Activated T-helper 2 cell treated with anti-CD3 and anti-CD28 coated beads, Interferon-gamma antibody, Interleukin-2, Interleukin-4, amounts not matched to agents 10 μg/mL and 5 μg/mL and 100 μg/mL, durations not matched to agents 14 hours and 24 hours and 36 hours (primary cell): ENCODE results near the gene PPP4R3A. TPM values are rescaled to one million over a fixed set of nuclear protein-coding genes. Genes with fewer than 3 reads are reported as not detected.

Experiments
- DNase-seq: peaks from one replicate; pipeline ENCODE4 v3.0.0; 2021; ENCODE audit warnings: low spot score
- H3K27ac Mint-ChIP-seq: one replicate; pipeline ENCODE4 v1.8.0; 2021; ENCODE audit warnings: mixed read lengths
- H3K27me3 Mint-ChIP-seq: one replicate; pipeline ENCODE4 v1.8.0; 2021; ENCODE audit warnings: low read depth, mixed read lengths
- H3K36me3 Mint-ChIP-seq: one replicate; pipeline ENCODE4 v1.8.0; 2021; ENCODE audit warnings: low read depth, mixed read lengths
- H3K4me1 Mint-ChIP-seq: one replicate; pipeline ENCODE4 v1.8.0; 2021; ENCODE audit warnings: low read depth, mixed read lengths
- H3K4me3 Mint-ChIP-seq: one replicate; pipeline ENCODE4 v1.8.0; 2021; ENCODE audit warnings: low read depth, mild to moderate bottlenecking, moderate library complexity, mixed read lengths
- H3K9me3 Mint-ChIP-seq: one replicate; pipeline ENCODE4 v1.8.0; 2021; ENCODE audit warnings: mixed read lengths
- intact Hi-C: fragments of 100-400 bp; cut with micrococcal nuclease; formaldehyde crosslinking; loops from one replicate; pipeline ENCODE4 v1.15.1; 2023
- total RNA-seq: library from RNA; stranded (reverse); gene quantifications from 2 replicates; pipeline ENCODE4 v1.2.3, GENCODE V29; 2022

The PPP4R3A gene
- total RNA-seq, 1 donor from 2014 or later: 121 TPM

DNA sequence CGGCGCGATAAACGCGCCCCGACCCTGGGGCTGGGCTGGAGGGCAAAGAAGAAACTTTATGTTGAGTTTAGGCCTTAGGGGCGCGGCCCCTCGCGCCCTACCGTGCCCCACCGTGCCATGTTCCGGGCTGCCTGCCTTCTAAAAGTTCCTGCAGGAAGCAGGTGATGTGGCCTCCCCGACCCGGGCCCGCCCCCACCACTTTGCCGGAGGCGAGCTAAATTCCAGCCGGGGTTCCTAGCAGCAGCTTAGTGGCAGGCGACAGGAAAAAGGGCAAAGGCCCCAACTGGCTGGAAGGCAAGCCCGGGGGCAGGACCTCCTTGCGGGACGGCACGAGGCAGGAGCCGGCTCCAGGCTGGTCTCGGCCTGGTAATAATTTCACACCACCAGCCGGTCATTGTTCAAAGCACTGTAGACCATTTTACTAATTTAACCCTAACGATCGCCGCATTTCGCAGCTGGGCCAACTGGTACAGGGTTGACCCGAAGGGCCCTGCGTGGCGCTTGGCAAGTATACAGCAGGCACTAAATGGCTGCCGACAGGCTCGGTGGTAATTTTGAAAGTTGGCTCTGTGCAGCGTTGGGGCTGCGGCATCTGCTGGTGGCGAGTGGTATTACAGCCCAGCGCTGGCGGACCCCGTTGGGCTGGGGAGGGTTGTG lies 91.6 kb downstream of the PPP4R3A start:
- intact Hi-C loops: loop anchor here (1.0 to 10.0 kb wide), 6 partner anchors 92 to 446 kb away; partner anchors contain the start of genes PPP4R3A, RPS6KA5 and TC2N
- Mint-ChIP-seq H3K36me3 (peaks cover 26% of the 10 kb centered on the region), H3K4me1 (peaks cover 36% of the 10 kb centered on the region), H3K27ac (peak overlapping the region; percentile 85), H3K4me3 (peak overlapping the region; percentile 67), H3K9me3 (no peaks in the 10 kb centered on the region), H3K27me3 (no peaks in the 10 kb centered on the region)
- DNase-seq: peak; percentile 75

DNA sequence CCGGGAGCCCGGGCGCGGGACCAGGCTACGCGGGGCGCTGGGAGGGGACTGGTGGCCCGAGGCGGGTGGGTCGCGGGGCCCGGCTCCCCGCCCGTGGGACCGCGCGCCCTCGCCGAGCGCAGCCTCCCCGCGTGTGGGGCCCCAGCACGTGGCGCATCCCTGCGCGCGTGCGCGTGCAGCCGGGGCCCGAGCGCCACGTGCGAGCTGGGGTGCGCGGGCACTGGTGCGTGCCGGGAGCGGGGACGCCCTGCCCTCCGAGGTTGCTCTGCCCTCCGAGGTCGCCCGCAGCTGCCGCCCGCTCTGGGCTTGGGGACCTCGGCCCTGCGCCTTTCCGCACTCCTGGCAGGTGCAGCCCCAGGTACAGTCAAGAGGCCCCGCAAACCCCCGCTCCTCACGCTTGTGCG lies 92.1 kb downstream of the PPP4R3A start:
- Mint-ChIP-seq H3K36me3 (peaks cover 31% of the 10 kb centered on the region), H3K27me3 (no peaks in the 10 kb centered on the region), H3K9me3 (no peaks in the 10 kb centered on the region), H3K27ac (peak overlapping the region; percentile 85), H3K4me3 (peak overlapping the region; percentile 37), H3K4me1 (peaks cover 41% of the 10 kb centered on the region)
- no peak for DNase-seq
- intact Hi-C loops: loop anchor here (1.0 to 10.0 kb wide), 7 partner anchors 93 to 447 kb away; partner anchors contain the start of genes PPP4R3A, RPS6KA5 and TC2N

DNA sequence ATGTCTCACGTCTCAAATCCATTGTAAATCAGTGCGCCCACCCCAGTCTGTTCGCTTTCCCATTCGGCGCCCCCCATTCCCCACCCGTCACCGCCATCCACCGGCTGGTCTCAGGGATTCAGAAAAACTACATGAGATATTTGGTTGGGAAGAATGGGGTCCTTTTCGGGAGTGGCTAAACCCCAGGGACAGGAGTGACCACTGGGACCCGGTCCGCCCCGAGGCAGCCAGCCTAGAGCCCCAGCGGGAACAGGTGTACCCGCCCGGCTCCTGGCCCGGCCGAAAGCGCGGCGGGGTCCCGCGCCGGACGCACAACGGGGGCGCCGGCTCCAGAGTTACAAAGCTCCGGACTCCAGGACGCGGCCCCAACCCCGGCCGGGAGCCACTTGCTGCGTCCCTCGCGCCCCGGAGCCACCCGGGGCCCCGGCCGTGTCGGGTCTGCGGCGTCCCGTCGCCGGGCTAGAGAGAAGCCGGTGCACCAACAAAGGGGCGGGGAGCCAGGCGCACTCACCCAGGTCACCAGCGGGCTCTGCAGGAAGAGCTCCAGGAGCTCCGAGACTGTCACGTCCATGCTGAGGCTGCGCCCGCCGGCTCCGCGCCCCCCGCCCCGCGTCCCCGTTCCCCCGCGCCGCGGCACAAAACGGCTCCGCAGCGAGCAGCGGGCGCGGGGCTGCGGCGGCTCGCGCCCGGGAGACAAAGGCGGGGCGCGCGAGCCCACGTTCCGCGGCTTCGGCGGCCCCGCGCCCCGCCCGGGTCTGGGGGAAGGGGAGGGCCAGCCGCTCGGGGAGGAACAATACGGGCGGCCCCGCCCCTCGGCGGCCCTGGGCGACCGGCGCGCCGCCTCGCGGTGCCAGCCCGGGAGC lies 92.8 kb downstream of the PPP4R3A start, which contains the start of gene CCDC88C:
TSS of gene CCDC88C (minus strand) at position 701 of the 863 bp plus-strand sequence. CDS start at position 571, 130 bp downstream.
- H3K27me3 Mint-ChIP-seq: no peaks in the 10 kb centered on the region
- peak within 1 kb of the TSS; percentile 96 for H3K4me3 Mint-ChIP-seq
- peak within 1 kb of the TSS; percentile 99 for H3K27ac Mint-ChIP-seq
- H3K9me3 Mint-ChIP-seq: no peaks in the 10 kb centered on the region
- H3K36me3 Mint-ChIP-seq: peaks cover 36% of the 10 kb centered on the region
- DNase-seq: peak; percentile 79
- intact Hi-C loops: loop anchor here (2.0 to 10.0 kb wide), 5 partner anchors 115 to 447 kb away; partner anchors contain the start of genes RPS6KA5 and TC2N
- H3K4me1 Mint-ChIP-seq: peaks cover 47% of the 10 kb centered on the region

DNA sequence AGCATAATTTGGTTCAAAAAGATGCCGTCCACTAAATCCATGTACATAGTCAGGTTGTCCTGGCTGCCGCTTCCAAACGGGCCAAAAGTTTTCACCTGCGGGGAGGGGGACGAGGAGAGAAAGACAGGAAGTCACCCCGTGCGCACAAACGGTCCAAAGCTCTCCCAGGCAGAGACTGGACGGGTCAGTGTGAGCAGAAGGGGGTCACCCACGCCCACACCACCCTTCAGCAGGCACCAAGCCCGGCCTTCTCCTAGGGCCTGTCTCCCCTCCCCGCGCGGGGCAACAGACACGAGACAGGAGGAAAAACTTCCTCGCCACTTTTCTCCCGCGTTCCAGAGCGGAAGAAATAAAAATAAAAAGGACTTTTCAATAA lies 93.4 kb downstream of the PPP4R3A start:
- peak overlapping the region; percentile 96 for H3K4me3 Mint-ChIP-seq
- intact Hi-C loops: loop anchor here (1.0 to 10.0 kb wide), 8 partner anchors 43 to 448 kb away; partner anchors contain the start of genes RPS6KA5 and TC2N
- peaks cover 39% of the 10 kb centered on the region for H3K36me3 Mint-ChIP-seq
- peaks cover 49% of the 10 kb centered on the region for H3K4me1 Mint-ChIP-seq
- H3K27ac Mint-ChIP-seq: peak overlapping the region; percentile 99
- H3K27me3 Mint-ChIP-seq: no peaks in the 10 kb centered on the region
- no peak for DNase-seq
- H3K9me3 Mint-ChIP-seq: no peaks in the 10 kb centered on the region

DNA sequence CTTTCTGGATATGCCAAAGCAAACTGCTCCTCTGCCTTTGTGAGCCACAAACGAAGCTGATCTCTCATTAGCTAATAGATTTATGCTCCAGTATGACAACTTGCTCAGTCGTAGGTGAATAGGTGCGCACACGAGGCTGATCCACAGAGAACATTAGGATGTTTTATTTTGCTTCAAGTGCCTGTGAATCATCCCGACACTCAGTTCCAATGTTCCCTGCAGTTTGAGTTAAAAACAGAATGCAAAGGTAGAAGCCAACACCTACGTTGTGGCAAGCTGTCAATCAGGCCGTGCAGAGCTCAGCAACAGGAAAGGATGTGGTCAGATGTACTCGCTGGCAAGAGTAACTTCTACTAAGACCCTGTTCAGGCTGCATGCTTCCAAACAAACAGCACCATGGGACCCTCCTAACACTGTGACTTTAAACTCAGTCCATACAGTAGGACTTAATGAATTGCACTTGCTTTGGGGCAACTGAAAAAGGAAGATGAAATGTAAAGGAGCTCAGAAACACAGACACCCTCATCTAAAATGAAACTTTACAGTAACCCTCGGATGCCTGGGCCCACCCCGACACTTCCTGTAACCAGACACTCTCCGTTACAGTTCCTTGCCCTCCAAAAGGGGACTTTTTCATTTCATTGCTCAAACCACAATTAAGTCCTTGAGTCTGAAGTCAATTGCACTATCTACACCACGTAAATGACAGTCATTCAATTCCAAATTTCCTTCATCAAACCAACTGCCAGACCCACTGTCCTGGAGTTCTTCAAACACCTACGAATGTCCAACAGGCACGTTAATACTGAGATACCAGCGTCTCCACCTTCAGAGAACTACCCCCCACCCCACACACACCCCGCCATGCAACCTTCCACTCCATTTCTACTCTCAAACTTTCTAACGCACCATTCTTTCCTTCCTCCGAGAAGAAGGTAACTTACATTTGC lies 94.0 kb downstream of the PPP4R3A start:
- intact Hi-C loops: loop anchor here (1.0 to 10.0 kb wide), 8 partner anchors 43 to 449 kb away; partner anchors contain the start of genes RPS6KA5 and TC2N
- DNase-seq: peak; percentile 74
- Mint-ChIP-seq H3K4me1 (peaks cover 56% of the 10 kb centered on the region), H3K9me3 (no peaks in the 10 kb centered on the region), H3K27ac (peak overlapping the region; percentile 99), H3K4me3 (peak overlapping the region; percentile 96), H3K27me3 (no peaks in the 10 kb centered on the region), H3K36me3 (peaks cover 44% of the 10 kb centered on the region)

DNA sequence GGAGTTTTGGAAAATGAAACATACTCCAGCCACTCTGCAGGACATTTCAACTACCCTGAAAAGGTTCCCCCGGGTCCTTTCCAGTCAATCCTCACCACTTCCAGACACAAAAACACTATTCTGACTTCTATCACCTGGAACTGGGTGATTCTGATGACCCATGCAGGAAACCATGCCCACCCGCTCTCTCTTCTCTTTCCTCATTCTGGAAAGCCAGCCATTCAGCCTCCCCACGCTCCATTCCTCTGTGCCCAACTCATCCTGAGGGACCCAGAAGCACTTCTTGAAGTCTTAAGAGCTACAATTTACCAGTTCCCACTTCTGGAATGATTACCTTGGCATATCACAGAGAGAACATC lies 95.7 kb downstream of the PPP4R3A start:
- Mint-ChIP-seq H3K27ac (peak overlapping the region; percentile 99), H3K4me3 (peak overlapping the region; percentile 96), H3K36me3 (peaks cover 59% of the 10 kb centered on the region), H3K27me3 (no peaks in the 10 kb centered on the region), H3K4me1 (peaks cover 67% of the 10 kb centered on the region), H3K9me3 (no peaks in the 10 kb centered on the region)
- DNase-seq: no peak
- intact Hi-C loops: loop anchor here (10.0 kb wide), 1 partner anchor 450 kb away; the partner anchor contains the start of gene TC2N

DNA sequence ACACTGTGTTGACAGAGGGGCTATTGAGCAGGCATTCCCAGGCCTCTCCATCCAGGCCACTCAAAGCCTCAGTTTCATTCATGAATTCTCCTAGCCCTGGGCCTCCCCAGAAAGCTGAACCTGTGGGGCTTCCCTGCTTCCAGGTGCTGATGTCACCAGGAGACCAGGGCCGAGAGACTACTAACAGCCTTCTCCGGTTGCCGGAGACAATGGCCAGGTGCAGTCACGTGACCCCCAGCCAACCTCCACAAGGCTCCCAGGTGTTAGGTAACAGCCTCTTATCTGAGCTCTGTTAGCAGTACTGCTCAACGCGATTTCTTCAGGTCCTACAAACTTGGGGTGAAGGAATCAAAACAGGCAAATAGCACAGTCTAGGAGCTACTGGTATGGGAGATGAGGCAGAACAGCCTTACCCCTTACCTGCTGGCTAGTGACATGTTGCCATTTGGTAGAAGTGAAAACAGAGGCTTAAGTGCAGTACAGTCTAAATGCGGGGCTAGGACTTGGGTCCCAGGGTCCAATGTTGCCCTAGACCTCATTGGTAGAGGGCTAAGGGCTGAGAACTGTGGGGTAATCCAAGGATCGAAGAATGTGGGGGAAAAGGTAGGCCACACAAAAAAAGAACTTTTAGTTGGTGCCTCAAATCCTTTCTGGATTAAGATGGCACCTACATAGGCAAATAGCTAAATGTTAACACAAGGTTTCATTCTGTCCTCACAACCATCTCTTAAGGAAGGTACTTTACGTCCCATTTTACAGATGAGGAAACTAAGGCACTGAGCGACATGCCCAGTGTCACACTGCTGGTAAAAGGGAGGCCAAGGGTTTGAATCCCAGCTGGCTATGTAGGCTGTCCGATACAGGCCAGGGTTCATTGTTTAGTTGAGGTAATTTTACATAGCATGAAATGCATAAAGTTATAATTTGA lies 96.3 kb downstream of the PPP4R3A start:
- no peaks in the 10 kb centered on the region for H3K9me3 Mint-ChIP-seq
- H3K4me3 Mint-ChIP-seq: peak overlapping the region; percentile 96
- H3K36me3 Mint-ChIP-seq: peaks cover 61% of the 10 kb centered on the region
- no peak for DNase-seq
- H3K27me3 Mint-ChIP-seq: no peaks in the 10 kb centered on the region
- peaks cover 63% of the 10 kb centered on the region for H3K4me1 Mint-ChIP-seq
- intact Hi-C loops: loop anchor here (10.0 kb wide), 1 partner anchor 451 kb away; the partner anchor contains the start of gene TC2N
- peak overlapping the region; percentile 99 for H3K27ac Mint-ChIP-seq

DNA sequence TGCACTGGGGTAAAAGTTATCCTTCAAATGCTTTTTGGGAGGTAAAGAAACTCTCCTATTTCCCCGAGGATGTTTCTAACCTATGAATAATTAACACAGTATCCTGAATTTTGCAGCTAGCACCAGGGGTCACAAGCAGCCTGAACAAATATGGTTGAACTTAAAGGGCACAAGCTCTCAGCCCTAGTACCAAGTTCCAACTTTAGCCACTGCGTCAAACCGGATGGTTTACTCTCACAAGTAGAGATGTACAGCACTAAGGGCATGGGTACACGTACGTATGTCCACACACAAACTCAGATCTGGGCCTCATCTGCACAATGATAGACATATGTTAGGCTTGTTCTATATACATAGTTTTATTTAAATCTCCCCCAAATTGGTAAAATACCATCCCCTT lies 97.2 kb downstream of the PPP4R3A start:
- intact Hi-C loops: loop anchor here (10.0 kb wide), 1 partner anchor 452 kb away; the partner anchor contains the start of gene TC2N
- H3K27ac Mint-ChIP-seq: peak overlapping the region; percentile 48
- peaks cover 70% of the 10 kb centered on the region for H3K36me3 Mint-ChIP-seq

DNA sequence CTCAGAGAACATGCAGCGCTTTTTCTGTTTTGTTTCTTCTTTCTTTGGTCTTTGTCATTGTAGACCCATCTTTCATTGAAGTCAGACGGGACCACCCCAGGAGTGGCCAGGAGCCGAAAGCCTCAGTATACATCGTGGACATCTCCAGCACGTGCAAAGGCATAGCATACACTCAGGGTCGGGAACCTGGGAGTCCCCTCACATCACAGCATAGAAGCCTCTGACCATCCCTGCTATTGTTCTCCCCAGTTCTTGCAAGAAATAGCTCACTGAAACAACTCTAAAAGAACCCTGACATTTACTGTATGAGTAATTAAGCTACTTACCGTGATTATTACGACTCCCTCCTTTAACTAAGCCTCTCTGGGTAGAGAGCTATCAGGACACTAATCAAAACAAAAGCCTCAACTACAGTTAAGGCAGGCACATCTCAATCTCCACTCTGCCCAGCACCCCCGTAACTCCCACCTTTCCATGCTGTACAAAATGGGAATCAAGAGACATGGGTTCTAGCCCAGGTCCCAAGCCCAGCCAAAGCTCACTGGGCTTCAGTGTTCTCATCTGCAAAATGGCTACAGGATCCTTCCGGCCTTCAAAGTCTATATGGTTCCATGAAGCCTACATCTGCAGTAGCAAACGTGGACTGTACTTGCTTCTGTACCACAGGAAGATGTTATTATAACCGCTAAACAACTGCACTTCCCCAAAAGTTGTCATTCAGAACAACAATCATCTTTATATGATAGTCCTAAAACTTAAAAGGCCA lies 99.2 kb downstream of the PPP4R3A start:
- Mint-ChIP-seq H3K36me3 (peaks cover 85% of the 10 kb centered on the region), H3K4me1 (peaks cover 82% of the 10 kb centered on the region), H3K9me3 (no peaks in the 10 kb centered on the region), H3K4me3 (peak overlapping the region; percentile 63), H3K27me3 (no peaks in the 10 kb centered on the region), H3K27ac (peak overlapping the region; percentile 95)
- DNase-seq: no peak
- intact Hi-C loops: loop anchor here (1.0 to 10.0 kb wide), 3 partner anchors 14 to 454 kb away; partner anchors contain the start of gene TC2N

More for the DNA sequence above, 97.2 kb downstream of the PPP4R3A start:
- no peaks in the 10 kb centered on the region for H3K9me3 Mint-ChIP-seq
- peaks cover 68% of the 10 kb centered on the region for H3K4me1 Mint-ChIP-seq
- H3K27me3 Mint-ChIP-seq: no peaks in the 10 kb centered on the region
- no peak for DNase-seq
- peak overlapping the region; percentile 96 for H3K4me3 Mint-ChIP-seq

DNA sequence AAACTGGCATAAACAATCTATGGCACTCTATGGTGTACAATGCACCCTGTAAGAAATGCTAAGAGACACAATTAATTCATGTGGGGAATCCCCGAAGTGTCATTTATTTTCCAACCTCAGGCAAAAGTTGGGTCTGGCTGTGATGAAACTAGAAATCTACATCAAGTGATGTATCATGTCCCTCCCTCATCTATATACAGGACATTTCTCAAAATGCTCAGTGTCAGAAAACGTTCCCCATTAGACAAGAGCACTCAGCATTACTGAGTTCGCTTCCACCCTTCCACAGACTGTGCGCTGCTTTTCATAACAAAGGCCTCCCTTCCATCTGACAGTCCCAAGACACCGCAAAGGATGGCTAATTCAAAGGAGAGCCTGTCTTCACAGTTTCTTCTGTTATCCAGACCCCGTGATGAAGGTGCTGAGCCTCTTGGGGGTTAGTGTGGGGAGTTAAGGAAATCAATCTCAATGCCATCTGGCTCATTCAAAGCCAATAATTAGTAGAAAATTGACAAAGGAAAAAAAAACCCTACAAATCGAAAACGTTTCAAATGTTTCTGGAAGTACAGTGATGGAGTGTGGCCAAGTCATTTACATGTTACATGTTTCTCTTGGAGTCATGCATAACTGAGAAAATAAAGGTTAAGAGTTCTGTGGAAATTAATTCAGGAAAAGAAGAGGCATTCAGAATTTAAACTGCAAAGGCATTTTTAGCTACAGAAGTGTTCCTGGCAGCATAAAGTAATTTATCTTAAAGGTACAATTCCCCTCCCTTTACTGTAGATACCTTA lies 100.0 kb downstream of the PPP4R3A start:
- H3K27ac Mint-ChIP-seq: peak overlapping the region; percentile 95
- no peak for DNase-seq
- intact Hi-C loops: loop anchor here (1.0 to 10.0 kb wide), 3 partner anchors 13 to 455 kb away; partner anchors contain the start of gene TC2N
- no peaks in the 10 kb centered on the region for H3K9me3 Mint-ChIP-seq
- peak overlapping the region; percentile 73 for H3K4me3 Mint-ChIP-seq
- peaks cover 86% of the 10 kb centered on the region for H3K4me1 Mint-ChIP-seq
- peaks cover 87% of the 10 kb centered on the region for H3K36me3 Mint-ChIP-seq
- no peaks in the 10 kb centered on the region for H3K27me3 Mint-ChIP-seq
